Iris pigment epithelial cell (primary cell): Measurements from ENCODE around the gene CBLC.
"Not testable (repeated sequence)": the region's sequence is repeated elsewhere in the genome, so short reads cannot be mapped to it uniquely, and the experiment has no call there.

ENCODE experiments used
- DNase-seq: peaks from one replicate; pipeline ENCODE4 v3.0.0-alpha.2; 2011; ENCODE audit warnings: low read depth

Gene CBLC

GRCh38 chr19:44765033-44765948, 12.4 kb upstream of the CBLC start:
- DNase-seq: peak; percentile 60

GRCh38 chr19:44765949-44766335, 11.7 kb upstream of the CBLC start:
- no peak for DNase-seq

- DNase-seq: no peak
Observed at GRCh38 chr19:44767295-44768180, 10.2 kb upstream of the CBLC start.

- peak; percentile 91 for DNase-seq
Observed at GRCh38 chr19:44770550-44771257, 7.0 kb upstream of the CBLC start.

- DNase-seq: not testable (repeated sequence)
Observed at GRCh38 chr19:44772144-44772543, 5.5 kb upstream of the CBLC start.

- no peak for DNase-seq
Observed at GRCh38 chr19:44772959-44773358, 4.7 kb upstream of the CBLC start.

GRCh38 chr19:44775676-44776240, 1.9 kb upstream of the CBLC start:
- no peak for DNase-seq

- no peak for DNase-seq
Observed at GRCh38 chr19:44776402-44777096, 1.1 kb upstream of the CBLC start.

GRCh38 chr19:44779150-44779549, 1.5 kb downstream of the CBLC start:
- DNase-seq: no peak

GRCh38 chr19:44781694-44782093, 4.0 kb downstream of the CBLC start:
- DNase-seq: not testable (repeated sequence)

- DNase-seq: no peak
Observed at GRCh38 chr19:44782729-44783128, 5.0 kb downstream of the CBLC start.

GRCh38 chr19:44783545-44783944, 5.9 kb downstream of the CBLC start:
- DNase-seq: no peak

GRCh38 chr19:44785271-44785670, 7.6 kb downstream of the CBLC start:
- DNase-seq: no peak

GRCh38 chr19:44785993-44786392, 8.3 kb downstream of the CBLC start:
- DNase-seq: no peak

- no peak for DNase-seq
Observed at GRCh38 chr19:44788971-44789370, 11.3 kb downstream of the CBLC start.

- DNase-seq: no peak
Observed at GRCh38 chr19:44789943-44790483, 12.3 kb downstream of the CBLC start.

GRCh38 chr19:44792281-44792680, 14.6 kb downstream of the CBLC start:
- no peak for DNase-seq

GRCh38 chr19:44794610-44795009, 16.9 kb downstream of the CBLC start:
- no peak for DNase-seq

- no peak for DNase-seq
Observed at GRCh38 chr19:44795398-44795987, 17.8 kb downstream of the CBLC start.

GRCh38 chr19:44796701-44797115, 19.0 kb downstream of the CBLC start:
- DNase-seq: peak; percentile 40
